ENCODE results near the gene GPA33.
A peak's percentile ranks its signal among the peaks of the same experiment; 100 is the strongest.

GPA33 gene

DNA sequence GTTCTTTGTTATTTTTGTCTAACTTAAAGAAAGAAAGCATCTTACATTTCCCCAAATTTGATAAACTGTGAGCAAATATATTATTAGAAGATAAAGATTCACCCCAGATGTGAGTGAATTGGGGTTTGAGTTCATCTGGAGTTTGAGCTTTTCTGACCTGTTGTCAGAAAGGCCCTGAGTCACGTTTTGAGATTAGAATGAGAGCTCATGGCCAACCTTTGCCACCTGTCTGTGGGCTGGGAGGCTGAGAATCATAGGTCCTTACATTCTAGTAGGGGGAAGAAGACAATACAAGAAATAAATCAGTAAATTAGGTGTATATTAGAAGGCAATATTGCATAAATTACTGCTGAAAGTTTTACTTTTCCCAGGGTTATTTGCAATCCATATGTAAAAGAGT lies 26.0 kb upstream of the GPA33 start:
- no peak for DNase-seq

DNA sequence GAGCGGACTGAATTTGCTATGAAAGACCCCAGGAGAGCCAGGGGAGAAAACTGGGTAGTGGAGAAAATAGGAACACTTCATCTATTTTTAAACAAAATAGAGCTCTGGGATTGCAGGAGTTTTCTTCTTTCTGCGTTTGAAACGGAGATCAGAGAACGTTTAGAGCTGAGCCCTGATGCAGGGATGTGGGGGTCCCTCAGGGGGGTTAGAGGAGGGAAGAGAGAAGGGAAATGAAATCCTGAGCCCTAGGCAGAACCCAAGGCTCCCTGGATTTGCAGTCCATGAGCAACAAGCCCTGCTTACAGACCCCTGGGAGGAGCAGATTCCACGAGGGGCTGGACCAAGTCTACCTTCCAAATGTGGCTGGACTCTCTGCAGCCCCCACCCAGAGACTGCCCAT lies 25.5 kb upstream of the GPA33 start:
- no peak for DNase-seq

GRCh38 chr1:167114725-167115124 lies 24.5 kb upstream of the GPA33 start:
- no peak for DNase-seq

DNA sequence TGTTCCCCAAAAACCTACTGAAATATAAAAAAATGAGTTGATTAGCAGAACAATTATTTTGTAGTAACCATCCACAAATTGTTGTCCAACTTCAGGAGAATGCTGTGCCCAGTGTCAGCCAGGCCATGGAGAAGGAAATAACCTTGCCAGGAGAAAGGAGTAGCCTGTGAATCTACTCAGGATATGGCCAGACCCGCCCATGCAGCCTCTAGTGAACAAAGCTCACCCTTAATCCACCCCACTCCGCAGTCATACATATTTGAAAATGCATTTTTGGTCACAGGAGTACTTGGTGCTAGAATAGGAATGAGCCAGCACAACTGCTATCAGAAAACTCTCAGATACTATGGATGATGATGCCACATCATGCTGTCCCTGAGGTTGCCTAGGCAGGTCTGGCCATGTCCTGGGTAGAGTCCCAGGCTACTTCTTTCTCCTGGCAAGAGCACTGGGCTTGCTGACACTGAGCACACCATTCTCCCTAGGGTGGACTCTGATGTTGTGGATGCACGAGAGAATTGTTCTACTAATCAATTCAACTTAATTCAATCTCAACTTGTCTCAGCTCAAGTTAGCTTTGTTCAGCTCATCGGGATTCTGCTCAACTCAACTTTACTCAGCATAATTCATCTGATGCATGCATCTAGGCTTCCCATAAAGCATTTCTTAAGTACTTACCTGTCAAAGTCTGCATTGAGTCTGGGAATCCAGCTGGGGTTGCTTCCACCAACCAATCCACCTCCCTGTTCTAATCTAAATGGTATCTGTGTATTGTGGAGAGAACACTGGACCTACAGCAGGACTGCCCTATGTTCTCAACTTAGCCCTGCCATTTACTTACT lies 21.9 kb upstream of the GPA33 start:
- DNase-seq = no peak

DNA sequence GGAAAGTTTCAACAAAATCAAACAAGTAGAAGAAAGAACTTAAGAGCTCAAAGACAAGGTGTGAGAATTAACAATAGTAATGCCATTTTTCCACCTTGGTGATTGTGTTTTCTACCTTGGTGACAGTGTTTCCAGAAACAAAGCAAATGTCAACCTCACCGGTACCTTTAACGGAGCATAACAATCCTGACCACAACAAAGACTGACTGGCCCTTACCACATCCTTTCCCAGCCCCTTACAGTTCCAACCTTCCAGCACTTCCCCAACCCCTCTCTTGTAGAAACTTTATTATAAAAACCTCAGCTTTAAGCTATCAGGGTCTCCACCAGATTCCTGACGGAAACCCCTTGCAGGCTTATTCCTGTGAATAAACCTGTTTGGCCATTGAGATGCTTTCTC lies 20.4 kb upstream of the GPA33 start:
- peak; percentile 20 for DNase-seq

- no peak for DNase-seq
These were observed 18.9 kb upstream of the GPA33 start for GRCh38 chr1:167109125-167109524.

GRCh38 chr1:167107456-167107855 lies 17.3 kb upstream of the GPA33 start:
- no peak for DNase-seq

DNA sequence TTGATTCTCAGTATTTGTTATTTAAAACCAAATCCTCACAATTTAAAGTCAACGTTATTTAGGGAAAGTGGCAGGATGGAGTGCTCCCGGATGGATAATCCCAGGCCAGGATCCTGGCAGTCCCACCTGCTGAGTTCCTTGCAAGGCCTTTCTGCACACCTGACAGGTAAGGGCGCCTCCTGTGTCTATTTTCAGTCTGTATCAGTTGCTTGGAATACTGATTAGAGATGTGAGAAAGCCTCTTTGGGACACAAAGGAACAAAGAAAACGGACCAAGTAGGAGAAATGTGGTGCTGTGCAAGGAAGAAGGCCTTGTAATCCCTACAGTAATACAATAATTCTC lies 15.9 kb upstream of the GPA33 start:
- DNase-seq = no peak

GRCh38 chr1:167105271-167106118 lies 15.3 kb upstream of the GPA33 start:
- no peak for DNase-seq

- DNase-seq = no peak
These were observed 14.1 kb upstream of the GPA33 start for GRCh38 chr1:167104256-167104633.

GRCh38 chr1:167102906-167103573 lies 12.9 kb upstream of the GPA33 start:
- DNase-seq = no peak

DNA sequence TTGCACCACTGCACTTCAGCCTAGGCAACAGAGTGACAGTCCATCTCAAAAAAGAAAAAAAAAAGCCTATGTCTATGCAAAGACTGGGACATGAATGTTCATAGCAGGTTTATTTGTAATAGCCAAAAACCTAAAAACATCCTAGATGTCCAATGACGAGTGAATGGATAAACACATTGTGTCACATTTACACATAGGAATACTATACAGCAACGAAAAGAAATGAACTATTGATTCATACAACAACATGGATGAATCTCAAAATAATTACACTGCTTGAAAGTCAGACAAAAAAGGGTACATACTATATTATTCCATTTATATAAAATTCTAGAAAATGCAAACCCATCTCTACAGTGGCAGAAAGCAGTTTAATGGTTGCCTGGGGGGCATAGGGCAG lies 11.6 kb upstream of the GPA33 start:
- DNase-seq = no peak

GRCh38 chr1:167100730-167101129 lies 10.6 kb upstream of the GPA33 start:
- DNase-seq = no peak

DNA sequence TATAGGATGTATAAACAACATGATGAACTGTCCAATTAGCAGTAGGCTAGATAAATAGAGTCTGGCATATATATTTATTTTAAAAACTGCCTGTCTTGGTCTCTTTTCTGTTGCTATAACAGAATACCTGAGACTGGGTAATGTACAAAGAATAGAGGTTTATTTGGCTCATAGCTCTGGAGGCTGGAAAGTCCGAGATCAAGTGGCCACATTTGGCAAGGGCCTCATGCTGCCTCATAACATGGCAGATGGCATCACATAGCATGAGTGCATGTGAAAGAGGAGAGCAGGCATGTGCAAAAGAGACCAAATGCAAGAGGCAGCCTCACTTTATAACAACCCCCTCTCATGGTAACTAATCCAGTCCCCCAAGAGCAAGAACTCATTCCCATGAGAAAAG lies 9.7 kb upstream of the GPA33 start:
- DNase-seq = no peak

GRCh38 chr1:167095368-167095767 lies 5.2 kb upstream of the GPA33 start:
- DNase-seq = no peak

DNA sequence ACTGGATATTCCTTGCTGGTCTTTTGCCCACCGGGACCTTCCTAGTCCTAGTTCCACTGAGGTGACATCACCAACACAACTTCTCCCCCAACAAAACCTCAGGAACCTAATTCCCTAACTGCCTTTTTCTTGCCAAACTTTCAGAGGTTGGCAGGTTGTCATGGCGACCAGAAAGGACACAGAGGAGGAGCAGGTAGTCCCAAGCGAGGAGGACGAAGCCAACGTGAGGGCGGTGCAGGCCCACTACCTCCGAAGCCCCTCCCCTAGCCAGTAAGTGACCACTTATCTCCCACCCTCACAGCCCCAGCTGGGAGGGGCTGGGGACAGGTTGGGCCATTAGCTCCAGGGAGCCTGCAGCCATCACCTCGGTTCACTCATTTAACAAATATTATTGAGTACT lies 4.5 kb upstream of the GPA33 start:
- DNase-seq = no peak

DNA sequence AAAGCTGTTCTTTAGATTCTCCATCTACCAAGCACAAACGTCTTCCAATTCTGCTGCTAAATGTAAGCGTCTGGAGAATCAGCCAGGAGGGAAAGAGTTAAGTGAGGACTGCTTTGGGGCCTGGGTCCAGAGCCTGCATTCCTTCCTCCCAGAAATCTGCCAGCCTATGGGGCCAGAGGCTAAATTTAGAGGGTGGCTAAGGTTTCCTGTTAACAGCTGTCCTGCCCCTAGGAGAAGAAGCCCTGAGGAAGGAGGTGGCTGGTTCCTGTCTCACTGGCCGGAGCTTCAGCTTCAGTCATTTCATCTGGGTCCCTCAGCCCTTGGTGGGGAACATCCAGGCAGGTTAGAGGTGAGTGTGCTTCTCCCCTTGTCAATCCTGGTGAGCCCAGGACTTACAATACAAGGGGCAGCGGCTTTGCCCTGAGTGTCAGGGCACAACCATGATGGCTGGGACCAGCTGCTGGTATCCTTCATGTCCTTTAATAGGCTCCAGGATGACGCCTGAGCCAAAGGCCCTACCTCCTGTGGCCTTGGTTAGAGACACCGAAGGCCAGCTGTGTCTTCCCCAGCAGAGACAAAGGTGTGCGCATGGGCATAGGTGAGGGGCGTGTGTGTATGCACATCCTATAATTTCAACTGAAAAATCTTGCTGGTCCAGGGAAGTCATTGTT lies 3.8 kb upstream of the GPA33 start, which contains the start of gene STYXL2:
TSS of gene STYXL2 (plus strand) at position 230 of the 671 bp plus-strand sequence. CDS start 775 bp downstream, outside the sequence.
- DNase-seq = no peak

DNA sequence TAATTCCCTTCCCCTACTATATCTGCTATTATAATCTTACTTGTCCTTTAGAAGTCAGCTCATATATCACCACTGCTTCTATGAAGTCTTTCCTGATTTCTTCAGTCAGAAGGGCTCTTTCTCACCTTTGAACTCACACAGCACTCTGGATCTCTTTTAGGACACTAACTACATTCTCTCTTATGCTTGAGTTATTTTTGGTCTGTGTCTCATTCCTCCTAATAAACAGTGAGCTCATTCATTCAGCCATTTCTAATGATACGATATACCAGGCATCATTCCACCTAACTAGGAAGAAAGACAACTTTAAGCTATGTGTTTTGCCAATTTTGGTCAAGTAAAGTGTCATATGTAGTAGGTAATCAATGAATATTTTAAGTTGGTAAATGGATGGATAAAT lies 2.5 kb upstream of the GPA33 start:
- DNase-seq = no peak

DNA sequence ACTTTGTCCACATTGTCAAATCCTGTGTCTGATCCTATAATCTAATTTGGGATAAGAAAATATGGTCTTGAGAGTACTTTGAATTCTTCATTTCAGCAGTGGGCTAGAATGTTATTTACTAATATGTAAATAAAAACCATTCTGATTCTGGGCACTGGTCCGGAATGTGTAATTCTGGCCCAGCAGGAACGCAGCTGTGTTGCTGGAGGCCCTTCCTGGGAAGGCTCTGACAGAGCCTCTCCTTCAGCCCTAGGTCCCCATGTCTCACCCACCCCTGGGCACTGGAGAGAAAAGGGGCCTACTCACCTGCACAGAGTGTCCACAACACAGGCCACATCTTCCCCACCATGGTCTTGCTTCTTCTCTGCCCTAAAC lies 251 bp downstream of the GPA33 start:
- DNase-seq = no peak

- DNase-seq = no peak
These were observed 1.3 kb downstream of the GPA33 start for GRCh38 chr1:167088746-167089417.

- DNase-seq = no peak
These were observed 3.4 kb downstream of the GPA33 start for GRCh38 chr1:167086768-167087167.

GRCh38 chr1:167086033-167086432 lies 4.1 kb downstream of the GPA33 start:
- no peak for DNase-seq

DNA sequence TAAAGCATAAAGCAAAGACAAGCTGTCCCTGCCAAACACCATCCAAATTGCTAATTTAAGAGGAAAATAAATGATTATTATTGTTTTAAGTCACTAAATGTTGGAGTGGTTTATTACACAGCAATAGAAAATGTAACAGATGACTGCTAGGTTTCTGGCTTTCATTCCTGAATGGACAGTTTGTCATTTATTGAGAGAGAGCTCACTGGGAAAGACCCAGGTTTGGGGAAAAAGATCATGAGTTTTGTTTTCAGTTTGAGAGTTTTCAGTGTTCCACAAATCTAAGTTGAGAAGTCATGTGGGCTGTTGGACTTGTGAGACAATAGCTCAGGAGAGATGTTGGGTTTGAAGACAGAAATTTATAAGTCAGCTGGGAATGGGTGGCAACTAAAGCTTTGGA lies 5.4 kb downstream of the GPA33 start:
- no peak for DNase-seq
